Lung (tissue), 12 donors: Measurements from ENCODE around the gene EPHA4. TPM values are rescaled to one million over a fixed set of nuclear protein-coding genes. Genes with fewer than 3 reads are reported as not detected.

Experiments
- ATAC-seq: fragments of 200-7000 bp; cut with Tn5 transposase; one replicate; pipeline ENCODE4 v1.9.1; 2020; ENCODE audit warnings: moderate number of reproducible peaks; ENCODE audit not compliant: insufficient read depth, low FRiP score
- DNase-seq, 3 donors: peaks; one replicate each; pipeline ENCODE4 v3.0.0-alpha.2; 2013 to 2017
- H3K27ac ChIP-seq, 2 donors: one replicate each; pipeline ENCODE4 v1.5.1; 2013; ENCODE audit warnings: mild to moderate bottlenecking in 2 of 2, moderate library complexity in 2 of 2, control low read depth in 1 of 2, inconsistent platforms in 1 of 2, low read depth in 1 of 2, low read length in 1 of 2
- H3K27me3 ChIP-seq, 3 donors: one replicate each; pipeline ENCODE4 v1.5.1; 2013; ENCODE audit warnings: low read length in 2 of 3; ENCODE audit not compliant: control insufficient read depth in 3 of 3, insufficient read depth in 3 of 3
- H3K36me3 ChIP-seq, 4 donors: one replicate each; pipeline ENCODE4 v1.5.1; 2013; ENCODE audit warnings: low read length in 4 of 4, mild to moderate bottlenecking in 1 of 4, moderate library complexity in 1 of 4; ENCODE audit not compliant: control insufficient read depth in 4 of 4, insufficient read depth in 4 of 4
- H3K4me1 ChIP-seq, 5 donors: one replicate each; pipeline ENCODE4 v1.5.1; 2013; ENCODE audit warnings: low read length in 5 of 5, mild to moderate bottlenecking in 2 of 5, moderate library complexity in 1 of 5; ENCODE audit not compliant: control insufficient read depth in 5 of 5, insufficient read depth in 5 of 5
- H3K4me3 ChIP-seq: one replicate; pipeline ENCODE4 v1.5.1; 2013; ENCODE audit warnings: mild to moderate bottlenecking, control low read depth, moderate library complexity
- H3K9ac ChIP-seq, 2 donors: one replicate each; pipeline ENCODE4 v1.5.1; 2013; ENCODE audit warnings: low read length in 2 of 2, control low read depth in 1 of 2; ENCODE audit not compliant: insufficient read depth in 1 of 2
- H3K9me3 ChIP-seq, 4 donors: one replicate each; pipeline ENCODE4 v1.5.1; 2013; ENCODE audit warnings: low read length in 3 of 4, mild to moderate bottlenecking in 1 of 4, moderate library complexity in 1 of 4; ENCODE audit not compliant: control insufficient read depth in 4 of 4, insufficient read depth in 3 of 4
- CTCF ChIP-seq: IDR thresholded peaks from 2 replicates; pipeline ENCODE4 v1.5.1; 2012; ENCODE audit warnings: mild to moderate bottlenecking; ENCODE audit errors: control extremely low read depth, extremely low read depth
- WGBS, 2 donors: extraction: QIAGEN DNeasy Blood & Tissue Kit; methylation state at CpG; one replicate each; pipeline ENCODE4 v1.1.7; 2013; 5-methylcytosine and 5-hydroxymethylcytosine counted together
- polyA plus RNA-seq, 2 donors: library from polyadenylated mRNA; stranded (reverse); fragments of 200-250 nt; gene quantifications; one replicate each; pipeline ENCODE4 v1.2.1, GENCODE V29; 2013
- total RNA-seq, 2 donors: library from RNA; depleted of rRNA in 1 of 2; stranded (reverse); fragments of >200 nt in 1 of 2; gene quantifications; one replicate each; pipeline ENCODE4 v1.2.1, GENCODE V29; 2014 to 2021
- donor health status: control.
- donor health status: control.
- donor health status: Bipolar disorder and iron deficiency.
- donor health status: healthy.
- donor health status: DM: yes; HTN: yes; CAD: no.

The EPHA4 gene
- total and polyA plus RNA-seq, 4 donors, result 2.5 to 28.8 (median 14.7) TPM

GRCh38 chr2:221466744-221467143 lies 105.4 kb downstream of the EPHA4 start:
- Histone ChIP-seq H3K9me3 (no peaks in the 10 kb centered on the region), H3K27me3 (no peaks in the 10 kb centered on the region), H3K9ac (no peak overlapping the region), H3K4me3 (no peak overlapping the region), H3K4me1 (peaks cover 0 to 5% (median 0%) of the 10 kb centered on the region in 5 donors), H3K27ac (no peak overlapping the region), H3K36me3 (no peaks in the 10 kb centered on the region)
- WGBS, 2 donors, result 94 to 97% methylated on average over 5 of the region's 5 CpGs
- no peak for DNase-seq
- TF ChIP-seq CTCF, result no peak
- ATAC-seq, result no peak

- no peak for TF ChIP-seq CTCF
- 30 to 48% methylated on average over 11 of the region's 11 CpGs for WGBS, 2 donors
- DNase-seq, result no peak
- Histone ChIP-seq H3K27me3 (no peaks in the 10 kb centered on the region), H3K4me3 (no peak overlapping the region), H3K36me3 (no peaks in the 10 kb centered on the region), H3K9ac (no peak overlapping the region), H3K9me3 (no peaks in the 10 kb centered on the region), H3K27ac (no peak overlapping the region), H3K4me1 (peaks cover 0 to 5% (median 0%) of the 10 kb centered on the region in 5 donors)
- peak; percentile 53 for ATAC-seq
Observed at GRCh38 chr2:221465776-221466175, 106.3 kb downstream of the EPHA4 start.

- H3K9ac ChIP-seq, result no peak overlapping the region
- H3K27ac ChIP-seq, result no peak overlapping the region
- H3K9me3 ChIP-seq, result no peaks in the 10 kb centered on the region
- peaks cover 0 to 5% (median 0%) of the 10 kb centered on the region in 5 donors for H3K4me1 ChIP-seq
- no peak overlapping the region for H3K4me3 ChIP-seq
- no peaks in the 10 kb centered on the region for H3K27me3 ChIP-seq
- TF ChIP-seq CTCF, result no peak
- DNase-seq (no peak), ATAC-seq (no peak)
- no peaks in the 10 kb centered on the region for H3K36me3 ChIP-seq
- 74 to 85% methylated on average over 2 of the region's 2 CpGs for WGBS, 2 donors
Observed at GRCh38 chr2:221464971-221465370, 107.1 kb downstream of the EPHA4 start.

- Histone ChIP-seq H3K4me3 (no peak overlapping the region), H3K9me3 (no peaks in the 10 kb centered on the region), H3K27me3 (no peaks in the 10 kb centered on the region), H3K36me3 (no peaks in the 10 kb centered on the region), H3K4me1 (peaks cover 0 to 4% (median 2%) of the 10 kb centered on the region in 5 donors), H3K27ac (no peak overlapping the region), H3K9ac (no peak overlapping the region)
- no peak for TF ChIP-seq CTCF
- DNase-seq (no peak), ATAC-seq (no peak)
- WGBS, 2 donors, result 55 to 72% methylated on average over 3 of the region's 3 CpGs
Observed at GRCh38 chr2:221463241-221463896, 108.7 kb downstream of the EPHA4 start.
